GM19467 (cell line): ENCODE measurements around the gene KLF9.

Experiments used
- ATAC-seq: cut with Tn5 transposase; IDR thresholded peaks from one replicate; pipeline ENCODE4 v1.9.1; 2021; ENCODE audit warnings: mild to moderate bottlenecking, moderate library complexity; ENCODE audit not compliant: unreplicated experiment

The KLF9 gene

DNA sequence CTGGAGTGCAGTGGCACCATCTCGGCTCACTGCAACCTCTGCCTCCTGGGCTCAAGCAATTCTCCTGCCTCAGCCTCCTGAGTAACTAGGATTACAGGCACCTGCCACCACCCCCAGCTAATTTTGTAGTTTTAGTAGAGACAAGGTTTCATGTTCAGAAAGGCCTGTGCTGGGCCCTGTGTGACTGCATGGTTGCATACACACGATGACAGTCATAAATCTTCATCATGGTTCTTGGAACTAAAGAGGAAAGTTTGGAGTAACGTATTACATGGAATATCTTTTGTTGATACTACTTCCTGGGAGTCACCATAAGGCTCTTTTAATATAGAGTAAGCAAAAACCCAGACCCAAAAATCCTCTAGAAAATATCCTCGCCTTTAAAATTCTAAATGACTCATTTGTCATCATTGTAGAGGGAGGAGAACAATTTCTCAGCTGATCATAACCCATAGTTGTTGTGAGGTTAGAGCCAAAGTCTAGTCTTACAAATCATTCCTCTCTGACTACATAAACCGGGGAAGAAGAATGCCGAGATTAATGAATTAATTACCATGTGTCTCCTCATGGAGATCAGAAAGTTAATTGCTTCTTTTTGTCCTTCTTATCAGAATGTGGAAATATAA, 47.0 kb downstream of the KLF9 start:
- ATAC-seq = no peak

DNA sequence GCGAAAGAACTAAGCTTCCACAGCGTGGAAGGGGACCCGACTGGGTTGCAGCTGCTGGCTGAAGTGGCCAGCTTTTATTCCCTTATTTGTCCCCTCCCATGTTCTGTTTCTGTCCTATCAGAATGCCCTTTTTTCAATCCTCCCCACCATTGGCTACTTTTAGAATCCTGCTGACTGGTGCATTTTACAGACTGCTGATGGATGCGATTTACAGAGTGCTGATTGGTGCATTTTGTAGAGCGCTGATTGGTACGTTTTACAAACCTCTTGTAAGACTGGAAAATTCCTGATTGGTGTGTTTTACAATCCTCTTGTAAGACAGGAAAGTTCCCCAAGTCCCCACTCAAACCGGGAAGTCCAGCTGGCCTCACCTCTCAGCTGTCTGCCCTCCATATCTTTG, 50.7 kb downstream of the KLF9 start:
- no peak for ATAC-seq

DNA sequence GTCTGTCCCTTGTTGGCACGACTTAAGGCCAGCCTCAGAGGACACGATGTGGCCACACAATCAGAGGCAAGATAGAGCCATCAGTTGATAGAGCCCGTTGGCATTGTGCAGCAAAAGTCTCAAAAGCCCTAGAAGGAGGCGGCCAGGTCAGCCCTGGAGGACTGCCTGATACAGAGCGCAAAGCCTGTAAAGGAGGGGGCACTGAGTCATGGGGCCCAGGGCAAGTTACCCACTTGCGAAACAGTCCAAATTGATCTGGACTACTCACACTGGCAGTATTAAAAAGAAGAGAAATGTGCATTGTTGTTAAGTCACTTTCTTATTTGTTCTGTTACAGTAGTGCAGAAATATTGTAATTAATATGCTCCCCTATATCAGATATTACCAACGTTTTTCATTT, 51.5 kb downstream of the KLF9 start:
- ATAC-seq = no peak

GRCh38 chr9:70355801-70356200, 58.7 kb downstream of the KLF9 start:
- ATAC-seq = no peak

DNA sequence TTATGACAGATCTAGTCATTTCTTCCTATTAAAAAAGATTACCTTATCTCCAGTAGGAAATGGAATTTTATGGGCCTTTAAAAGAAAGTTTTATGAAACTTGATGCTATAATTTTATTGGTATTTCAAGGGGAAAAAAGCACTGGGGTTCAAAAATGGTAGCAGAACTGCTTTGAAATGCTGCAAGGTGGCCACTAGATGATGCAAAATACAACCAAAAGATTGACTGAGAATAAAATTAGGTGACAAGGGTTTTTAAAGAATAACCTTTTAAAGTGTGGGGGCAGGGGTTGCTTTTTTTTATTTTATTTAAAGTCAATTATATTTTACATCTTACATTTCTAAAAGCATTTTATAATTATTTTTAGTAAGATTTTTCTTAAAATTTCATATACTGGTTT, 61.7 kb downstream of the KLF9 start:
- ATAC-seq = no peak

DNA sequence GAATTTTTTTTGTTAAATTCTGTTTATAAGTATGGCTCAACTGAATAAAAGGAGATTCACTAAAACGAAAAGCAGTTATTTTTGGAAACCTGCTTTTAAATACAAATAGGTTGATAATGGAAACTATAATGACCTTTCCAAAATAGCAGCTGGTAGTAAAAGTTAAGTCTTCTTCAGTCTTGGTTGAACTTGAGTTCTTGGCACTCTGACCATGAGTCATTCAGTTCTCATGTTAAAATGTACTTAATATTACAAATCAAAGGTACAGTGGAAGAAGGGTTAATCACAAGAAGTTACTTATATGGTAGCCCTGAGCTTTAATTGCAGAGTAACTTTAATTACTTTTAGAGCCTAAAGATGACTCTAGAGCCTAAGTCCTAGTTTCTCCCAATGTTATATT, 62.1 kb downstream of the KLF9 start:
- ATAC-seq = no peak

- ATAC-seq = no peak
Measured at GRCh38 chr9:70347046-70347445, 67.4 kb downstream of the KLF9 start.

- no peak for ATAC-seq
Measured at GRCh38 chr9:70340572-70340971, 73.9 kb downstream of the KLF9 start.
